Gastrocnemius medialis (tissue), 4 donors: Measurements from ENCODE around the gene TRIM41. TPM values are rescaled to one million over a fixed set of nuclear protein-coding genes. Genes with fewer than 3 reads are reported as not detected.
A peak's percentile ranks its signal among the peaks of the same experiment; 100 is the strongest.

Experiments used
- ATAC-seq, 2 donors: fragments of 150-250 bp; one replicate each; pipeline ENCODE4 v1.9.1; 2016
- DNase-seq, 2 donors: peaks; one replicate each; pipeline ENCODE4 v3.0.0-alpha.2; 2019
- H3K27ac ChIP-seq, 4 donors: fragments of 200-600 bp; sonication (generic); 1 replicate in 1 of 4; 2 replicates in 3 of 4; pipeline ENCODE4 v1.5.1; 2016 to 2018; ENCODE audit warnings: mild to moderate bottlenecking in 2 of 4, moderate library complexity in 1 of 4
- H3K27me3 ChIP-seq, 3 donors: fragments of 200-600 bp; sonication (generic) in 2 of 3; 1 replicate in 1 of 3; 2 replicates in 2 of 3; pipeline versions ENCODE4 v1.5.1 to v1.6.0; 2016 to 2019; ENCODE audit warnings: mild to moderate bottlenecking in 1 of 3, moderate library complexity in 1 of 3
- H3K36me3 ChIP-seq, 2 donors: fragments of 200-600 bp; sonication (generic) in 1 of 2; one replicate each; pipeline ENCODE4 v1.5.1; 2017 to 2018
- H3K4me1 ChIP-seq, 2 donors: fragments of 200-600 bp; sonication (generic) in 1 of 2; one replicate each; pipeline ENCODE4 v1.5.1; 2016 to 2017; ENCODE audit warnings: mild to moderate bottlenecking in 2 of 2
- H3K4me3 ChIP-seq, 4 donors: fragments of 200-600 bp; sonication (generic) in 3 of 4; 1 replicate in 1 of 4; 2 replicates in 3 of 4; pipeline ENCODE4 v1.5.1; 2016 to 2019; ENCODE audit warnings: mild to moderate bottlenecking in 2 of 4
- H3K9me3 ChIP-seq, 3 donors: fragments of 200-600 bp; sonication (generic) in 2 of 3; 1 replicate in 1 of 3; 2 replicates in 2 of 3; pipeline ENCODE4 v1.5.1; 2016 to 2019
- POLR2A ChIP-seq, 2 donors: fragments of 450-650 bp; IDR thresholded peaks; one replicate each; pipeline ENCODE4 v1.6.1; 2017; ENCODE audit warnings: antibody characterized with exemption in 2 of 2, mild to moderate bottlenecking in 2 of 2, moderate library complexity in 2 of 2
- in situ Hi-C, 4 donors: fragments of 200-750 bp; cut with MboI; loops; one replicate each; pipeline versions ENCODE4 v1.15.0 to v1.8.0; 2017; ENCODE audit warnings: low sequenced_read_pairs in 4 of 4
- intact Hi-C: fragments of 100-400 bp; cut with DNase I; formaldehyde crosslinking; loops from one replicate; pipeline ENCODE4 v1.15.1; 2023; ENCODE audit warnings: low total_unique reads
- total RNA-seq, 4 donors: library from RNA; depleted of rRNA; stranded (reverse); fragments of >200 nt; gene quantifications; one replicate each; pipeline versions ENCODE4 v1.1.0 to v1.2.3, GENCODE V29; 2016
- TF ChIP-seq, protein P1 (sequence below), 5 experiments: fragments of 450-650 bp in 3 of 5; fragments of 200-600 bp in 2 of 5; sonication (generic) in 2 of 5; IDR thresholded peaks in 4 of 5; conservative IDR thresholded peaks in 1 of 5; 1 replicate in 4 of 5; 2 replicates in 1 of 5; pipeline ENCODE4 v1.5.1; 2016 to 2019; ENCODE audit warnings: antibody characterized with exemption in 5 of 5, mild to moderate bottlenecking in 3 of 5, moderate library complexity in 3 of 5

TRIM41 gene
- total RNA-seq, 4 donors from 2014 or later: 15.6 to 23.5 (median 21.6) TPM

DNA sequence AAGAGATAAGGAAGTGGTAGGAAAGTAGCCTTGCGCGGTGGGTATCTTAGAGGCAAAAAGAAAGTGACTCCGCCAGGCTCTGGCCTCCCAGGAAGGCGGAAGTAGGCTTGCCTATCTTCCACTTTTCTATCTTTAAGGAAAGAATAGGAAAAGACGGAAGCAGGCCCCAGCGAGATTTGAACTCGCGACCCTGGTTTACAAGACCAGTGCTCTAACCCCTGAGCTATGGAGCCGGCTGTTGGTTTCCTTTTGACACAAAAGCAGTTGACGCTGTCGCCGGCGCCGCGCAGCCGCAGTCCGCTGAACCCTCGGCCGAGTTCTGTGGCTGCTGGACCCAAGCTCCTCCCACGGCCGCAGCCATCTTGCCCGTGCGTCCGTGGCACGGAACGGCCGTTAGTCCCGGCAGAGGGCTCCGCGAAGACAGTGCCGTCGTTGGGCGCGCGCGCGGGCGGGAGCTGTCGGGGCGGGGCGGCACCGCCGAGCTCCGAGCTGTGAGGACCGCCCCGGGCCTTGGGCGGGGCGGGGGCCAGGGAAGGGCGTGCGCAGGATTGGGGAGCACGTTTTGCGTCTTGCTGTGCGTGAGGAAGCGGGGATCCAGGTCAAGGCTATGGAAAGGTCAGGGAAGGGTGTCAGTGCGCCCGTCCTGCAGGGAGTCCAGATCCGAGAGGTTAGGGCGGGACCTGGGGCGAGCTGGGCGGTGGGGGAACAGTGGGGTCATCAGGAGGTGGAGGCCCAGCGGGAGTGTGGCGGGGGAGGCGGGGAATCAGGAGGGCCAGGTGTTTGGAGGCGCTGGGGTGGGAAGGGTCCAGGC lies 31.4 kb upstream of the TRIM41 start:
- H3K27ac ChIP-seq: peak overlapping the region; percentile 89 to 98 (median 93)
- ATAC-seq: peak; percentile 73 to 84
- TF ChIP-seq POLR2A (IDR thresholded peaks at IDR 0.05): peak; percentile 57 to 78
- TF ChIP-seq, protein P1, sequence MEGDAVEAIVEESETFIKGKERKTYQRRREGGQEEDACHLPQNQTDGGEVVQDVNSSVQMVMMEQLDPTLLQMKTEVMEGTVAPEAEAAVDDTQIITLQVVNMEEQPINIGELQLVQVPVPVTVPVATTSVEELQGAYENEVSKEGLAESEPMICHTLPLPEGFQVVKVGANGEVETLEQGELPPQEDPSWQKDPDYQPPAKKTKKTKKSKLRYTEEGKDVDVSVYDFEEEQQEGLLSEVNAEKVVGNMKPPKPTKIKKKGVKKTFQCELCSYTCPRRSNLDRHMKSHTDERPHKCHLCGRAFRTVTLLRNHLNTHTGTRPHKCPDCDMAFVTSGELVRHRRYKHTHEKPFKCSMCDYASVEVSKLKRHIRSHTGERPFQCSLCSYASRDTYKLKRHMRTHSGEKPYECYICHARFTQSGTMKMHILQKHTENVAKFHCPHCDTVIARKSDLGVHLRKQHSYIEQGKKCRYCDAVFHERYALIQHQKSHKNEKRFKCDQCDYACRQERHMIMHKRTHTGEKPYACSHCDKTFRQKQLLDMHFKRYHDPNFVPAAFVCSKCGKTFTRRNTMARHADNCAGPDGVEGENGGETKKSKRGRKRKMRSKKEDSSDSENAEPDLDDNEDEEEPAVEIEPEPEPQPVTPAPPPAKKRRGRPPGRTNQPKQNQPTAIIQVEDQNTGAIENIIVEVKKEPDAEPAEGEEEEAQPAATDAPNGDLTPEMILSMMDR (IDR thresholded peaks at IDR 0.05 in 4 of 5, conservative IDR thresholded peaks at IDR 0.05 in 1 of 5): peak in 1 of 5 experiments; percentile 11
- H3K27me3 ChIP-seq: no peaks in the 10 kb centered on the region
- peaks cover 14 to 22% of the 10 kb centered on the region in 2 donors for H3K4me1 ChIP-seq
- in situ Hi-C loops (no loop called here), intact Hi-C loops (loop anchor here (1.0 to 5.0 kb wide), 4 partner anchors 14 to 1359 kb away; partner anchors contain the start of genes TRIM41 and TRIM7)
- H3K9me3 ChIP-seq: no peaks in the 10 kb centered on the region
- peak overlapping the region; percentile 67 to 97 (median 77) for H3K4me3 ChIP-seq
- peak; percentile 90 to 92 for DNase-seq
- H3K36me3 ChIP-seq: no peaks in the 10 kb centered on the region

DNA sequence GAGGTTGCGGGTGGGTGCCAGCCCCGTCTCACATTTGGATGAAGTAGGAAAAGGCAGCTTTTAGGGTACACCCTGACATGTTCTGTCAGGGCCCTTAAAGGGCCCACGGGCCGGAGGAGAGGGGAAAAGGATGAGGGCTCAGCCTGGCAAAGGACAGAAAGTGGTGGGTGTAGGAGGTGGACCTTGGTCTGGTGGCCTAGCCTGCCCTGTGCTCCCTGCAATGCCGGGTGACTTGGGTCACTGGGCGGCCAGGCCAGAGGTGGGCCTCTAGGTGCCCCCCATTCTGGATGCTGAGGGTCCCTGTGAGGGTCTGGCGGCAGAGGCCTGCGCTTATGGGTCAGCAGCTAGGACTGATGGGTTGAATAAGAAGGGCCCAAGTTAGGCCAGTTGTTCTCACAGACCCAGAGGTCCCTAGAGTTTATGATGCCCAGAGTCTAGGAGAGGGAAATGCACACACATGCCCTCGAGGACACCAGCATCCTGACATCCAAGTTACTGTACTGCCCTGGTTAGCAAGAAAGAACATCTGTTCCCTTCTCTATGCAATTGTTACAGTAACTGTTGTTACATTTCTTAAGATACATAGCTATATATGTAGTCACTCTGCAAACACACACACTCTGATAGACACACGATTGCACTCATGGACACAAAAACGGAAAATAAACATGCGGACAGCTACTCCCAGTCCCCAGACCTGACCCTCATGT lies 30.6 kb upstream of the TRIM41 start:
- TF ChIP-seq, protein P1 (IDR thresholded peaks at IDR 0.05 in 4 of 5, conservative IDR thresholded peaks at IDR 0.05 in 1 of 5): no peak
- peak in 1 of 2 donors; percentile 15 for TF ChIP-seq POLR2A (IDR thresholded peaks at IDR 0.05)
- DNase-seq: no peak
- in situ Hi-C loops (no loop called here), intact Hi-C loops (loop anchor here (5.0 kb wide), 1 partner anchor 1360 kb away; no protein-coding TSS in a partner anchor)
- Histone ChIP-seq H3K4me3 (peak overlapping the region; percentile 67 to 97 (median 72)), H3K36me3 (no peaks in the 10 kb centered on the region), H3K9me3 (no peaks in the 10 kb centered on the region), H3K27me3 (no peaks in the 10 kb centered on the region), H3K27ac (peak overlapping the region; percentile 89 to 98 (median 93)), H3K4me1 (peaks cover 14 to 22% of the 10 kb centered on the region in 2 donors)
- no peak for ATAC-seq

DNA sequence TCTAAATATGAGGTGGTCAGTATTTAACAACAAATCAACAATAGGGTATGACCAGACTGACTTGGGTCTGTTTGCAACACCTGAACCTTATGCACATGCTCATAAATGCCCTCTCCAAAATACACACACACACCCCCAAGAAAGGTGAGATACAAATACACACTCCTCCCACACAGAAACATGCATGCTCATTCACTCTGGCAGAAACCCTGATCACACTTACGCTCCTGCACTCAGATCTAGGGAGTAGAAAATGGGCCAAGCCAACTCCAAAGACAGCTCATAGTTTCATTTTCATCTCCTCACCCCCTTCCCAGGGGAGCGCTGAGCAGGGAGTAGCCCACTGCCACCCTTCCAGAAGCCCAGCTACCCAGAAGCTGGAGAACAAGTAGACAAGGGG lies 29.4 kb upstream of the TRIM41 start:
- TF ChIP-seq POLR2A (IDR thresholded peaks at IDR 0.05): no peak
- TF ChIP-seq, protein P1 (IDR thresholded peaks at IDR 0.05 in 4 of 5, conservative IDR thresholded peaks at IDR 0.05 in 1 of 5): no peak
- intact Hi-C loops: loop anchor here (5.0 kb wide), 1 partner anchor 1361 kb away; no protein-coding TSS in a partner anchor

DNA sequence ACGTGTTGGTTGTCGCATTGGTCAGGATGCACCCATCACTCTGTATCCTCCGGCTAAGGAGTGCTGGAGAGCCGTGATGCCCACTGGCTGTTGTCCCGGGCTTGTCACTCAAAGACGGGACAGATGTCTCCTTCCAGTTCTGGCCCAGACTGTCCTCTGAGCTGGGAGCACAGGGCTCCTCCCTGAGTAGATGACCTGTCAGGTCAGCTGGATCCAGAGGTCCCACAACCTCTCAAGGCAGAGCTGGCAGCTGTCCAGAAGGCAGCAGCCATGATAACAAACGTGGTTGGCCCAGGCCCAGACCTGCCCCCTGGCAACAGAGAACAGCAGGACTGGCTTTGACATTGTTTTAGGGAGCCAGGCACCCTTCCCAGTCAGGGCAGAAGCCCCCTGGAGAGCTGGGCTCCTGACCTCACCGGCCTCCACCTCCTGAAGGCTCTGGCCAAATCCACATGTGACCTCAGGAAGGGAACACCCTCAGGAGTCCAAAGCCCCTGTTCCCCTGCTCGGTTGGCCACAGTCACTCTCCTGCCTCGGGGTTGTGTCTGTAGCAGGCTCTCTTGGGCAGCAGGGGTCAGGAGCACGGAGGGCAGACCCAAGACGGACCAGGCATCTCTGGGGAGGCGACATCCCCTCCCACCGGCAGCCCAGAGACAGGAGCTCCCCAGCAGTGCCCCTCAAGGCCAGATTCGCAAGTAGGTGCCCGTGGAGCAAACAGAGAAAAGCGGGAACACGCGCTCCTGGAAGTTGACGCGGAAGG lies 28.4 kb upstream of the TRIM41 start:
- no peaks in the 10 kb centered on the region for H3K27me3 ChIP-seq
- H3K4me3 ChIP-seq: no peak overlapping the region
- TF ChIP-seq POLR2A (IDR thresholded peaks at IDR 0.05): no peak
- TF ChIP-seq, protein P1 (IDR thresholded peaks at IDR 0.05 in 4 of 5, conservative IDR thresholded peaks at IDR 0.05 in 1 of 5): no peak
- ATAC-seq: peak in 1 of 2 donors; percentile 21
- H3K36me3 ChIP-seq: no peaks in the 10 kb centered on the region
- intact Hi-C loops (loop anchor here (5.0 kb wide), 1 partner anchor 1362 kb away; no protein-coding TSS in a partner anchor), in situ Hi-C loops (no loop called here)
- peak in 1 of 2 donors; percentile 80 for DNase-seq
- no peaks in the 10 kb centered on the region for H3K9me3 ChIP-seq
- H3K4me1 ChIP-seq: peaks cover 14 to 17% of the 10 kb centered on the region in 2 donors
- peak overlapping the region; percentile 38 to 98 (median 93) for H3K27ac ChIP-seq

More for the DNA sequence above, 29.4 kb upstream of the TRIM41 start:
- in situ Hi-C loops: no loop called here
- no peaks in the 10 kb centered on the region for H3K36me3 ChIP-seq
- H3K4me1 ChIP-seq: peaks cover 14 to 17% of the 10 kb centered on the region in 2 donors
- no peaks in the 10 kb centered on the region for H3K9me3 ChIP-seq
- H3K27me3 ChIP-seq: no peaks in the 10 kb centered on the region
- ATAC-seq: no peak
- no peak overlapping the region for H3K4me3 ChIP-seq
- H3K27ac ChIP-seq: peak overlapping the region; percentile 89 to 98 (median 93)
- DNase-seq: no peak
